ENCODE measurements around the gene RNF182. TPM values are rescaled to one million over a fixed set of nuclear protein-coding genes. Genes with fewer than 3 reads are reported as not detected.

RNF182 gene
- polyA plus RNA-seq, 3 donors: not detected

GRCh38 chr6:13902922-13903321, 21.8 kb upstream of the RNF182 start:
- H3K9me3 Mint-ChIP-seq: no peaks in the 10 kb centered on the region
- no peak for DNase-seq
- Histone ChIP-seq H4K20me1 (ENCODE audit: insufficient read depth, low read length) (no peaks in the 10 kb centered on the region), H3K27me3 (ENCODE audit: control insufficient read depth in 2 of 2, insufficient read depth in 2 of 2, low read length in 2 of 2) (peaks cover 0 to 6% of the 10 kb centered on the region in 2 donors), H3K4me3 (replicated peaks in 1 of 3; ENCODE audit: low read depth in 2 of 3, low read length in 3 of 3) (no peak overlapping the region), H3K36me3 (replicated peaks in 1 of 2; ENCODE audit: control insufficient read depth in 1 of 2, insufficient read depth in 2 of 2, low read length in 2 of 2) (no peaks in the 10 kb centered on the region), H3K9ac (ENCODE audit: insufficient read depth, low read length, poor library complexity, severe bottlenecking) (no peak overlapping the region), H3K27ac (ENCODE audit: low read depth in 1 of 2, low read length in 2 of 2) (no peak overlapping the region), H3K9me3 (replicated peaks in 1 of 2; ENCODE audit: control insufficient read depth in 1 of 2, insufficient read depth in 1 of 2, low read length in 2 of 2) (no peaks in the 10 kb centered on the region), H3K4me1 (ENCODE audit: control insufficient read depth in 1 of 2, insufficient read depth in 2 of 2, low read length in 2 of 2) (no peaks in the 10 kb centered on the region), H3K4me2 (replicated peaks; ENCODE audit: extremely low read depth, low read length, poor library complexity, severe bottlenecking) (no peak overlapping the region), H3K79me2 (ENCODE audit: insufficient read depth, low read length) (no peaks in the 10 kb centered on the region), H2AFZ (ENCODE audit: insufficient read depth, low read depth, low read length, poor library complexity, severe bottlenecking) (no peak overlapping the region)
- no peak for TF ChIP-seq CTCF (IDR thresholded peaks at IDR 0.05)
- no peak overlapping the region for H3K4me3 Mint-ChIP-seq
- intact Hi-C loops (cut with micrococcal nuclease): no loop called here
- H3K27ac Mint-ChIP-seq: no peak overlapping the region
- peaks cover 6 to 23% (median 11%) of the 10 kb centered on the region in 3 donors for H3K27me3 Mint-ChIP-seq (ENCODE audit: low read depth in 3 of 3)
- H3K36me3 Mint-ChIP-seq: no peaks in the 10 kb centered on the region
- H3K4me1 Mint-ChIP-seq: no peaks in the 10 kb centered on the region
- WGBS (ENCODE audit: insufficient coverage): 100% methylated on average over 1 of the region's 6 CpGs

DNA sequence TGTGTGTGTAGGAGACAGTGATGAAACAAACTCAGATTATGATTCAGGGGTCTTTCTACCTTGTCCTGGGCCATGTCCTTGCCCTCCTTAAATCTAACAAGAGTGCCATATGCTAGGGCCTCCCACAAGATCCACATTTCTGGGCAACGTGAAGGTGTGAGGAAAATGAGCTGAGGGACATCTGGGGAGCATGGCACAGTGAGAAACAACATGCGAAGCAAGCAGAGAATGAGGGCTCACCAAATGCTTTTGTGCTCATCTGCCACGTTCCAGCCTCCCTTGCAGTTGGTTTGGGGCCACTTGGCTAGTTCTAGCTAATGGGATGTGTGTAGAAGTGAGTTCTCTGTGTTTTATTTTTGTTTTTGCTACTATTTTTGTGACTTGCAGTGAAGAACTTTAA, 21.4 kb upstream of the RNF182 start:
- peaks cover 5 to 23% (median 11%) of the 10 kb centered on the region in 3 donors for H3K27me3 Mint-ChIP-seq (ENCODE audit: low read depth in 3 of 3)
- DNase-seq: no peak
- H3K9me3 ChIP-seq (replicated peaks in 1 of 2; ENCODE audit: control insufficient read depth in 1 of 2, insufficient read depth in 1 of 2, low read length in 2 of 2): no peaks in the 10 kb centered on the region
- no peak overlapping the region for H3K27ac Mint-ChIP-seq
- intact Hi-C loops (cut with micrococcal nuclease): no loop called here
- H4K20me1 ChIP-seq (ENCODE audit: insufficient read depth, low read length): no peaks in the 10 kb centered on the region
- no peak overlapping the region for H2AFZ ChIP-seq (ENCODE audit: insufficient read depth, low read depth, low read length, poor library complexity, severe bottlenecking)
- H3K27ac ChIP-seq (ENCODE audit: low read depth in 1 of 2, low read length in 2 of 2): no peak overlapping the region
- H3K36me3 ChIP-seq (replicated peaks in 1 of 2; ENCODE audit: control insufficient read depth in 1 of 2, insufficient read depth in 2 of 2, low read length in 2 of 2): no peaks in the 10 kb centered on the region
- no peaks in the 10 kb centered on the region for H3K79me2 ChIP-seq (ENCODE audit: insufficient read depth, low read length)
- H3K4me3 Mint-ChIP-seq: no peak overlapping the region
- H3K4me1 Mint-ChIP-seq: no peaks in the 10 kb centered on the region
- H3K4me3 ChIP-seq (replicated peaks in 1 of 3; ENCODE audit: low read depth in 2 of 3, low read length in 3 of 3): no peak overlapping the region
- H3K4me2 ChIP-seq (replicated peaks; ENCODE audit: extremely low read depth, low read length, poor library complexity, severe bottlenecking): no peak overlapping the region
- TF ChIP-seq CTCF (IDR thresholded peaks at IDR 0.05): no peak
- no peak overlapping the region for H3K9ac ChIP-seq (ENCODE audit: insufficient read depth, low read length, poor library complexity, severe bottlenecking)
- 91% methylated on average over 2 of the region's 3 CpGs for WGBS (ENCODE audit: insufficient coverage)
- no peaks in the 10 kb centered on the region for H3K4me1 ChIP-seq (ENCODE audit: control insufficient read depth in 1 of 2, insufficient read depth in 2 of 2, low read length in 2 of 2)
- peaks cover 0 to 6% of the 10 kb centered on the region in 2 donors for H3K27me3 ChIP-seq (ENCODE audit: control insufficient read depth in 2 of 2, insufficient read depth in 2 of 2, low read length in 2 of 2)
- H3K36me3 Mint-ChIP-seq: no peaks in the 10 kb centered on the region
- H3K9me3 Mint-ChIP-seq: no peaks in the 10 kb centered on the region

Data from CD14-positive monocyte (primary cell).